K562 (cell line): ENCODE data around the gene BMPR2. TPM values are rescaled to one million over a fixed set of nuclear protein-coding genes. Genes with fewer than 3 reads are reported as not detected.
A peak's percentile ranks its signal among the peaks of the same experiment; 100 is the strongest.

ENCODE experiments used
- ATAC-seq: fragments of 200-7000 bp; cut with Tn5 transposase; 3 replicates; pipeline ENCODE4 v1.9.1; 2020; ENCODE audit warnings: moderate library complexity
- BruUV-seq: library from RNA; stranded (reverse); fragments of 400-500 nt; replicated peaks from 2 replicates; lab custom pipeline; 2021; lab: Mats Ljungman, UMichigan
- CTCF ChIA-PET: fragments of 300-600 bp; formaldehyde crosslinking; extraction: SDS; loops from one replicate; lab custom pipeline; 2021; ENCODE audit warnings: low intra/inter-chr PET ratio; lab: Yijun Ruan, JAX
- POLR2A ChIA-PET: fragments of 300-600, 350-650 bp; sonication (Branson Sonifier 250); formaldehyde crosslinking; extraction: SDS; loops from one replicate; lab custom pipeline; 2021; ENCODE audit warnings: antibody characterized with exemption, inconsistent platforms; lab: Yijun Ruan, JAX
- DNase-seq, 4 experiments: peaks; one replicate each; pipeline versions ENCODE4 v3.0.0 to v3.0.0-alpha.2; 2011 to 2018; ENCODE audit warnings: low spot score in 3 of 4, mixed read lengths in 3 of 4; ENCODE audit errors: extremely low read depth in 1 of 4
- FAIRE-seq: peaks from 2 replicates; lab custom pipeline; 2011; peaks lifted over from hg19 to GRCh38; lab: Jason Lieb, UNC
- H2AFZ ChIP-seq: 2 replicates; pipeline ENCODE4 v1.6.0; 2011; ENCODE audit warnings: low read depth, low read length, control low read depth, inconsistent platforms
- H3K27ac ChIP-seq: fragments of 200-600 bp; 3 replicates; pipeline ENCODE4 v1.8.0; 2011; ENCODE audit warnings: low read depth, mild to moderate bottlenecking, control low read depth, inconsistent platforms, low read length, moderate library complexity, mixed read lengths; ENCODE audit errors: extremely low read depth
- H3K27me3 ChIP-seq, 2 experiments: fragments of 300-600 bp in 1 of 2; 2 replicates in 1 of 2; 3 replicates in 1 of 2; pipeline versions ENCODE4 v1.6.0 to v1.8.0; 2011; ENCODE audit warnings: inconsistent platforms in 2 of 2, low read length in 2 of 2, mild to moderate bottlenecking in 1 of 2, mixed read lengths in 1 of 2, moderate library complexity in 1 of 2; ENCODE audit not compliant: control insufficient read depth in 2 of 2, insufficient read depth in 2 of 2
- H3K36me3 ChIP-seq: fragments of 300-600 bp; 3 replicates; pipeline ENCODE4 v1.8.0; 2011; ENCODE audit warnings: mild to moderate bottlenecking, low read length, inconsistent platforms; ENCODE audit not compliant: control insufficient read depth, insufficient read depth
- H3K4me1 ChIP-seq, 2 experiments: fragments of 200-600 bp in 1 of 2; replicated peaks in 1 of 2; 2 replicates in 1 of 2; 3 replicates in 1 of 2; pipeline versions ENCODE4 v1.5.1 to v1.8.0; 2011; ENCODE audit warnings: inconsistent platforms in 2 of 2, low read length in 2 of 2, mild to moderate bottlenecking in 1 of 2, mixed read lengths in 1 of 2, moderate library complexity in 1 of 2; ENCODE audit not compliant: control insufficient read depth in 2 of 2, insufficient read depth in 2 of 2
- H3K4me2 ChIP-seq: 2 replicates; pipeline ENCODE4 v1.6.1; 2011; ENCODE audit warnings: low read length, control low read depth, inconsistent platforms, mixed read lengths; ENCODE audit not compliant: insufficient read depth
- H3K4me3 ChIP-seq: fragments of 200-600 bp; sonication (generic), shearing (Covaris generic); 2 replicates; pipeline ENCODE4 v1.5.1; 2016; ENCODE audit warnings: control low read depth, inconsistent platforms
- H3K79me2 ChIP-seq: fragments of 200-600 bp; 3 replicates; pipeline ENCODE4 v1.8.0; 2011; ENCODE audit warnings: low read length, inconsistent platforms; ENCODE audit not compliant: control insufficient read depth, insufficient read depth
- H3K9ac ChIP-seq, 2 experiments: 2 replicates each; pipeline versions ENCODE4 v1.6.0 to v1.6.1; 2011; ENCODE audit warnings: low read depth in 2 of 2, low read length in 2 of 2, control low read depth in 1 of 2, inconsistent platforms in 1 of 2, mild to moderate bottlenecking in 1 of 2, mixed read lengths in 1 of 2; ENCODE audit not compliant: insufficient read depth in 1 of 2
- H3K9me1 ChIP-seq: one replicate; pipeline ENCODE4 v1.6.0; 2011; ENCODE audit warnings: inconsistent platforms, mild to moderate bottlenecking, low read length, moderate library complexity; ENCODE audit not compliant: control insufficient read depth, insufficient read depth
- H3K9me3 ChIP-seq: replicated peaks from 2 replicates; pipeline ENCODE4 v1.5.1; 2011; ENCODE audit warnings: low read depth, low read length, inconsistent platforms; ENCODE audit not compliant: control insufficient read depth, insufficient read depth
- H4K20me1 ChIP-seq: replicated peaks from 2 replicates; pipeline ENCODE4 v1.6.1; 2011; ENCODE audit warnings: low read length, inconsistent platforms, mixed read lengths; ENCODE audit not compliant: control insufficient read depth, insufficient read depth
- CEBPG ChIP-seq, 3 experiments: fragments of 200-800 bp in 1 of 3; sonication (Bioruptor generic) in 1 of 3; sonication (generic) in 1 of 3; formaldehyde crosslinking in 1 of 3; IDR thresholded peaks in 2 of 3; conservative IDR thresholded peaks in 1 of 3; 2 replicates each; pipeline versions ENCODE4 v1.6.1 to v1.8.0; 2016 to 2022; ENCODE audit warnings: missing compliant biosample characterization in 2 of 3, missing genetic modification characterization in 2 of 3, mild to moderate bottlenecking in 1 of 3, missing genetic modification reagents in 1 of 3
- GATA2 ChIP-seq: sonication (generic); formaldehyde crosslinking; IDR thresholded peaks from 2 replicates; pipeline ENCODE4 v1.4.0; 2020; ENCODE audit warnings: mild to moderate bottlenecking, missing genetic modification reagents
- HSF4 ChIP-seq: fragments of 250-450 bp; sonication (Bioruptor Pico); IDR thresholded peaks from 2 replicates; pipeline ENCODE4 v2.1.2; 2022; ENCODE audit warnings: mild to moderate bottlenecking, moderate library complexity, borderline replicate concordance
- POLR2H ChIP-seq: IDR thresholded peaks from 2 replicates; pipeline ENCODE4 v1.6.1; 2016; ENCODE audit warnings: missing genetic modification characterization, low read depth, mild to moderate bottlenecking, control low read depth, missing compliant biosample characterization, moderate library complexity
- SETDB1 ChIP-seq: IDR thresholded peaks from one replicate; pipeline ENCODE4 v1.6.1; 2012; ENCODE audit warnings: low read length, control low read depth, inconsistent platforms
- ZBTB34 ChIP-seq: fragments of 250-450 bp; sonication (Bioruptor Pico); IDR thresholded peaks from 2 replicates; pipeline ENCODE4 v1.8.0; 2021; ENCODE audit warnings: mild to moderate bottlenecking, moderate library complexity
- ZHX1 ChIP-seq: fragments of 150-350 bp; conservative IDR thresholded peaks from 2 replicates; pipeline ENCODE4 v1.6.1; 2014; ENCODE audit warnings: low read length
- WGBS: fragments of 100-300 bp; shearing (Covaris generic); methylation state at CpG from one replicate; pipeline ENCODE4 v1.1.6; 2016; ENCODE audit warnings: low coverage, mixed read lengths; ENCODE audit not compliant: insufficient coverage; ENCODE audit errors: missing lambda C conversion rate; 5-methylcytosine and 5-hydroxymethylcytosine counted together
- in situ Hi-C: fragments of 300-500 bp; cut with MboI; formaldehyde crosslinking; loops from 4 replicates; pipeline ENCODE4 v1.15.0; 2018; ENCODE audit warnings: inconsistent platforms, mixed read lengths
- intact Hi-C: fragments of 100-400 bp; cut with micrococcal nuclease; formaldehyde crosslinking; loops from 2 replicates; pipeline ENCODE4 v1.14.2; 2022
- polyA plus RNA-seq, 8 experiments: library from polyadenylated mRNA; depleted of rRNA in 4 of 8; stranded (reverse) in 5 of 8; unstranded in 3 of 8; fragments of >200 nt; fragmentation: Nextera tagmentation in 2 of 8; fragmentation: Illumina TruSeq in 1 of 8; extraction: Ambion mirVana in 2 of 8; extraction: Trizol in 1 of 8; gene quantifications; 2 replicates each; pipeline versions ENCODE4 v1.2.1 to v1.2.3, GENCODE V29; 2011 to 2014; ENCODE audit warnings: inconsistent platforms in 1 of 8, missing spikeins in 1 of 8
- total RNA-seq, 7 experiments: library from RNA; depleted of rRNA in 6 of 7; stranded (reverse); fragments of >200 nt in 6 of 7; fragmentation: Illumina TruSeq in 2 of 7; extraction: Trizol in 2 of 7; gene quantifications; 2 replicates each; pipeline versions ENCODE4 v1.2.1 to v1.2.3, GENCODE V29; 2011 to 2021; ENCODE audit warnings: low replicate concordance in 1 of 7

Gene BMPR2
- total and polyA plus RNA-seq, 9 of the 15 experiments (the other 6 are each of a cell fraction or from before 2014, with no cell fraction given): 0.73 to 5.0 (median 3.3) TPM

- in situ Hi-C loops: no loop called here
- POLR2A ChIA-PET: no interaction called here
- Histone ChIP-seq H3K27me3 (no peaks in the 10 kb centered on the region), H3K9ac (no peak overlapping the region), H3K4me3 (no peak overlapping the region), H3K27ac (no peak overlapping the region), H3K9me1 (no peaks in the 10 kb centered on the region), H2AFZ (no peak overlapping the region), H3K79me2 (no peaks in the 10 kb centered on the region), H4K20me1 (no peaks in the 10 kb centered on the region), H3K36me3 (no peaks in the 10 kb centered on the region), H3K9me3 (no peaks in the 10 kb centered on the region), H3K4me1 (no peaks in the 10 kb centered on the region), H3K4me2 (no peak overlapping the region)
- 0% methylated on average over 1 of the region's 1 CpG for WGBS
- TF ChIP-seq ZHX1 (no peak), GATA2 (CRISPR knock-in tag) (no peak), CEBPG (CRISPR knock-in tag; IDR thresholded peaks at IDR 0.05) (no peak), CEBPG (tag; conservative IDR thresholded peaks at IDR 0.05 in 1 of 2, IDR thresholded peaks at IDR 0.05 in 1 of 2) (peak; percentile 14 to 34; a peak in 1 of 4 replicates), HSF4 (CRISPR knock-in tag) (no peak), SETDB1 (no peak), POLR2H (tag) (no peak), ZBTB34 (no peak)
- ATAC-seq (no peak), FAIRE-seq (no peak), DNase-seq (no peak)
- CTCF ChIA-PET: no interaction called here
- intact Hi-C loops: no loop called here
- no TSS peak for BruUV-seq
These were observed 188.1 kb downstream of the BMPR2 start for GRCh38 chr2:202564226-202564625.
